Caco-2 (cell line): ENCODE measurements around the gene WDR3. TPM values are rescaled to one million over a fixed set of nuclear protein-coding genes. Genes with fewer than 3 reads are reported as not detected.

Experiments
- BruUV-seq: library from RNA; stranded (reverse); fragments of 400-500 nt; replicated peaks from 2 replicates; lab custom pipeline; 2021; lab: Mats Ljungman, UMichigan
- CTCF ChIA-PET: fragments of 300-600 bp; sonication (Branson Sonifier 250); formaldehyde crosslinking; loops from one replicate; lab custom pipeline; 2022; ENCODE audit warnings: antibody characterized with exemption; lab: Charles Lee
- POLR2A ChIA-PET: fragments of 300-600 bp; sonication (Branson Sonifier 250); formaldehyde crosslinking; loops from one replicate; lab custom pipeline; 2022; ENCODE audit warnings: antibody characterized with exemption; lab: Charles Lee
- DNase-seq, 2 experiments: peaks; one replicate each; pipeline versions ENCODE4 v3.0.0 to v3.0.0-alpha.2; 2020 to 2022
- H3K27me3 ChIP-seq: replicated peaks from 2 replicates; pipeline ENCODE4 v1.6.0; 2011; ENCODE audit warnings: low read length; ENCODE audit not compliant: control insufficient read depth, insufficient read depth
- H3K36me3 ChIP-seq: 2 replicates; pipeline ENCODE4 v1.5.1; 2011; ENCODE audit warnings: low read length; ENCODE audit not compliant: control insufficient read depth, insufficient read depth
- H3K4me1 ChIP-seq: fragments of 250-450 bp; sonication (Bioruptor Pico); 2 replicates; pipeline ENCODE4 v1.5.1; 2020; ENCODE audit warnings: mild to moderate bottlenecking
- H3K4me3 ChIP-seq: 2 replicates; pipeline ENCODE4 v1.5.1; 2011; ENCODE audit warnings: low read depth, mild to moderate bottlenecking, control low read depth, low read length
- H3K9me3 ChIP-seq: fragments of 250-450 bp; sonication (Bioruptor Pico); 2 replicates; pipeline ENCODE4 v1.5.1; 2020; ENCODE audit warnings: mild to moderate bottlenecking, moderate library complexity
- H3K27ac Mint-ChIP-seq: one replicate; pipeline ENCODE4 v1.8.0; 2022; ENCODE audit warnings: mixed read lengths; ENCODE audit not compliant: unreplicated experiment
- H3K27me3 Mint-ChIP-seq: one replicate; pipeline ENCODE4 v1.8.0; 2022; ENCODE audit warnings: mixed read lengths; ENCODE audit not compliant: insufficient read depth, unreplicated experiment
- H3K36me3 Mint-ChIP-seq: one replicate; pipeline ENCODE4 v1.8.0; 2022; ENCODE audit warnings: mild to moderate bottlenecking, mixed read lengths; ENCODE audit not compliant: insufficient read depth, unreplicated experiment
- H3K4me1 Mint-ChIP-seq: one replicate; pipeline ENCODE4 v1.8.0; 2022; ENCODE audit warnings: low read depth, mixed read lengths; ENCODE audit not compliant: unreplicated experiment
- H3K4me3 Mint-ChIP-seq: one replicate; pipeline ENCODE4 v1.8.0; 2022; ENCODE audit warnings: mild to moderate bottlenecking, moderate library complexity, mixed read lengths; ENCODE audit not compliant: unreplicated experiment
- H3K9me3 Mint-ChIP-seq: one replicate; pipeline ENCODE4 v1.8.0; 2022; ENCODE audit warnings: mixed read lengths; ENCODE audit not compliant: unreplicated experiment
- CTCF ChIP-seq, 2 experiments: fragments of 200-600 bp in 1 of 2; IDR thresholded peaks; 1 replicate in 1 of 2; 2 replicates in 1 of 2; pipeline versions ENCODE4 v1.5.1 to v1.8.0; 2011 to 2022; ENCODE audit warnings: antibody characterized with exemption in 1 of 2, control low read depth in 1 of 2, inconsistent platforms in 1 of 2, low read depth in 1 of 2, low read length in 1 of 2, mild to moderate bottlenecking in 1 of 2, moderate library complexity in 1 of 2; ENCODE audit not compliant: insufficient read depth in 1 of 2, severe bottlenecking in 1 of 2, unreplicated experiment in 1 of 2
- intact Hi-C: fragments of 100-400 bp; cut with micrococcal nuclease; formaldehyde crosslinking; loops from one replicate; pipeline ENCODE4 v1.10.0; 2022; ENCODE audit not compliant: unreplicated experiment
- total RNA-seq: library from RNA; stranded (reverse); gene quantifications from 2 replicates; pipeline ENCODE4 v1.2.3, GENCODE V29; 2022

The WDR3 gene
- total RNA-seq, 1 experiment from 2014 or later, result 27.0 TPM

GRCh38 chr1:117942293-117942692 lies 12.8 kb downstream of the WDR3 start:
- CTCF ChIA-PET, result no interaction called here

GRCh38 chr1:117952386-117952785 lies 22.8 kb downstream of the WDR3 start:
- BruUV-seq, result no TSS peak
- Histone ChIP-seq H3K27me3 (no peaks in the 10 kb centered on the region), H3K4me3 (no peak overlapping the region), H3K9me3 (no peaks in the 10 kb centered on the region), H3K36me3 (no peaks in the 10 kb centered on the region), H3K4me1 (no peaks in the 10 kb centered on the region)
- no peak overlapping the region for H3K27ac Mint-ChIP-seq
- no peak for TF ChIP-seq CTCF (IDR thresholded peaks at IDR 0.05; ENCODE audit: insufficient read depth in 1 of 2, low read depth in 1 of 2, low read length in 1 of 2, severe bottlenecking in 1 of 2, unreplicated experiment in 1 of 2)
- H3K27me3 Mint-ChIP-seq, result no peaks in the 10 kb centered on the region
- DNase-seq, result no peak
- intact Hi-C loops, result no loop called here
- peaks cover 9% of the 10 kb centered on the region for H3K4me1 Mint-ChIP-seq
- H3K9me3 Mint-ChIP-seq, result no peaks in the 10 kb centered on the region
- CTCF ChIA-PET, result no interaction called here
- POLR2A ChIA-PET, result no interaction called here
- H3K4me3 Mint-ChIP-seq, result no peak overlapping the region
- H3K36me3 Mint-ChIP-seq, result peaks cover 23% of the 10 kb centered on the region

More at GRCh38 chr1:117942293-117942692, 12.8 kb downstream of the WDR3 start:
- no peak for TF ChIP-seq CTCF (IDR thresholded peaks at IDR 0.05; ENCODE audit: insufficient read depth in 1 of 2, low read depth in 1 of 2, low read length in 1 of 2, severe bottlenecking in 1 of 2, unreplicated experiment in 1 of 2)
- no peaks in the 10 kb centered on the region for H3K9me3 Mint-ChIP-seq
- no peak overlapping the region for H3K4me3 Mint-ChIP-seq
- no peak overlapping the region for H3K4me3 ChIP-seq
- H3K27ac Mint-ChIP-seq, result no peak overlapping the region
- intact Hi-C loops, result no loop called here
- POLR2A ChIA-PET, result no interaction called here
- no peaks in the 10 kb centered on the region for H3K36me3 ChIP-seq
- peaks cover 44% of the 10 kb centered on the region for H3K36me3 Mint-ChIP-seq
- no peaks in the 10 kb centered on the region for H3K9me3 ChIP-seq
- no TSS peak for BruUV-seq
- no peaks in the 10 kb centered on the region for H3K4me1 ChIP-seq
- no peak for DNase-seq
- no peaks in the 10 kb centered on the region for H3K27me3 ChIP-seq
- H3K4me1 Mint-ChIP-seq, result peaks cover 7% of the 10 kb centered on the region
- no peaks in the 10 kb centered on the region for H3K27me3 Mint-ChIP-seq

- H3K4me3 Mint-ChIP-seq, result no peak overlapping the region
- Histone ChIP-seq H3K27me3 (no peaks in the 10 kb centered on the region), H3K4me1 (no peaks in the 10 kb centered on the region), H3K4me3 (no peak overlapping the region), H3K9me3 (no peaks in the 10 kb centered on the region), H3K36me3 (no peaks in the 10 kb centered on the region)
- DNase-seq, result no peak
- TSS peak; percentile 53 for BruUV-seq
- H3K4me1 Mint-ChIP-seq, result peaks cover 9% of the 10 kb centered on the region
- intact Hi-C loops, result no loop called here
- POLR2A ChIA-PET, result no interaction called here
- no peak overlapping the region for H3K27ac Mint-ChIP-seq
- H3K27me3 Mint-ChIP-seq, result no peaks in the 10 kb centered on the region
- no peaks in the 10 kb centered on the region for H3K9me3 Mint-ChIP-seq
- no peak for TF ChIP-seq CTCF (IDR thresholded peaks at IDR 0.05; ENCODE audit: insufficient read depth in 1 of 2, low read depth in 1 of 2, low read length in 1 of 2, severe bottlenecking in 1 of 2, unreplicated experiment in 1 of 2)
- peaks cover 16% of the 10 kb centered on the region for H3K36me3 Mint-ChIP-seq
- CTCF ChIA-PET, result no interaction called here
Observed at GRCh38 chr1:117959364-117959763, 29.8 kb downstream of the WDR3 start.
